ENCODE data around the gene GPR62. TPM values are rescaled to one million over a fixed set of nuclear protein-coding genes. Genes with fewer than 3 reads are reported as not detected.

The GPR62 gene
- total and polyA plus RNA-seq, 9 of the 15 experiments (the other 6 are each of a cell fraction or from before 2014, with no cell fraction given), result not detected

GRCh38 chr3:51941798-51942602 lies 13.2 kb upstream of the GPR62 start, which contains the start of the genes PARP3 and RRP9 (continued):
- TF ChIP-seq MBD2 (IDR thresholded peaks at IDR 0.05; ENCODE audit: borderline replicate concordance, low read depth) (peak; percentile 92), IRF2 (CRISPR knock-in tag; IDR thresholded peaks at IDR 0.05) (no peak), ZNF699 (CRISPR knock-in tag; IDR thresholded peaks at IDR 0.05; ENCODE audit: insufficient replicate concordance) (no peak), ZNF324 (CRISPR knock-in tag; IDR thresholded peaks at IDR 0.05) (no peak), ARID3A (IDR thresholded peaks at IDR 0.05; ENCODE audit: borderline replicate concordance, low read depth, low read length) (no peak), SMAD4 (CRISPR knock-in tag; conservative IDR thresholded peaks at IDR 0.05) (peak; percentile 28; the same call in 1 of the 2 replicates), ZKSCAN3 (CRISPR knock-in tag; IDR thresholded peaks at IDR 0.05) (no peak), CTBP1 (IDR thresholded peaks at IDR 0.05; ENCODE audit: borderline replicate concordance) (peak; percentile 81; the same call in 1 of the 2 replicates), ZNF140 (CRISPR knock-in tag; IDR thresholded peaks at IDR 0.05) (no peak), CCNT2 (IDR thresholded peaks at IDR 0.05; ENCODE audit: borderline replicate concordance, extremely low read depth, insufficient read length, low read depth, low read length) (peak; percentile 17), CBX3 (IDR thresholded peaks at IDR 0.05; ENCODE audit: borderline replicate concordance in 1 of 2, low read length in 2 of 2) (no peak), ZBED1 (IDR thresholded peaks at IDR 0.05) (no peak), ATF6 (CRISPR knock-in tag; IDR thresholded peaks at IDR 0.05) (peak; percentile 68; the same call in 1 of the 2 replicates), ELK1 (CRISPR knock-in tag; IDR thresholded peaks at IDR 0.05) (no peak), PHF21A (IDR thresholded peaks at IDR 0.05; ENCODE audit: borderline replicate concordance, low read depth) (no peak), HES1 (IDR thresholded peaks at IDR 0.05; ENCODE audit: low read depth) (no peak), YY1 (IDR thresholded peaks at IDR 0.05; ENCODE audit: borderline replicate concordance in 1 of 3, control insufficient read depth in 1 of 3, extremely low read depth in 1 of 3, insufficient read depth in 3 of 3, insufficient read length in 1 of 3, insufficient replicate concordance in 2 of 3, low read depth in 1 of 3, low read length in 2 of 3) (peak in 2 of 3 experiments; percentile 38 to 53), MEF2A (IDR thresholded peaks at IDR 0.05; ENCODE audit: control insufficient read depth, low read depth, low read length) (no peak), TRIM28 (IDR thresholded peaks at IDR 0.05) (no peak), PURB (CRISPR knock-in tag; IDR thresholded peaks at IDR 0.05; ENCODE audit: low read depth) (no peak)

All from K562 (cell line).